GM20000 (cell line): ENCODE data around the gene CAPRIN2.

Experiments used
- DNase-seq: peaks from one replicate; pipeline ENCODE4 v3.0.0; 2012; ENCODE audit warnings: low spot score
- CTCF ChIP-seq: IDR thresholded peaks from 2 replicates; pipeline ENCODE4 v1.5.1; 2012; ENCODE audit warnings: mild to moderate bottlenecking, control low read depth; ENCODE audit errors: extremely low read depth, missing control alignments

CAPRIN2 gene

GRCh38 chr12:30754750-30755394 is at the start of gene CAPRIN2:
CAPRIN2 (minus strand) TSS chr12:30754951; CDS start chr12:30753520, 1,431 bp downstream.
- TF ChIP-seq CTCF = peak; percentile 20
- peak; percentile 95 for DNase-seq

GRCh38 chr12:30797689-30798088 is 42.9 kb upstream of the CAPRIN2 start:
- no peak for DNase-seq
- no peak for TF ChIP-seq CTCF

GRCh38 chr12:30796891-30797371 is 42.2 kb upstream of the CAPRIN2 start:
- no peak for DNase-seq
- no peak for TF ChIP-seq CTCF

GRCh38 chr12:30796313-30796780 is 41.6 kb upstream of the CAPRIN2 start:
- no peak for TF ChIP-seq CTCF
- no peak for DNase-seq

GRCh38 chr12:30795410-30796312 is 40.9 kb upstream of the CAPRIN2 start:
- peak; percentile 78 for DNase-seq
- no peak for TF ChIP-seq CTCF

GRCh38 chr12:30794591-30795409 is 40.0 kb upstream of the CAPRIN2 start:
- no peak for TF ChIP-seq CTCF
- no peak for DNase-seq
